Measurements from ENCODE around the gene GALT. TPM values are rescaled to one million over a fixed set of nuclear protein-coding genes. Genes with fewer than 3 reads are reported as not detected.

Gene GALT
- total and polyA plus RNA-seq, 2 experiments from 2014 or later, result 31.5 to 35.1 TPM

GRCh38 chr9:34635556-34635955 is 10.9 kb upstream of the GALT start (continued):
- no peak for TF ChIP-seq ZNF462 (CRISPR knock-in tag; IDR thresholded peaks at IDR 0.05)
- no peak for TF ChIP-seq ZNF114 (CRISPR knock-in tag; IDR thresholded peaks at IDR 0.05)
- TF ChIP-seq JUNB (IDR thresholded peaks at IDR 0.05; ENCODE audit: unreplicated experiment), result no peak
- no peak for TF ChIP-seq CREB1 (CRISPR knock-in tag; IDR thresholded peaks at IDR 0.05; ENCODE audit: low read depth)

- H3K4me2 ChIP-seq, result peak overlapping the region; percentile 92
- no peak for DNase-seq (ENCODE audit: low spot score)
- peaks cover 12% of the 10 kb centered on the region; the same call in 1 of the 2 replicates for H3K79me2 ChIP-seq (replicated peaks; ENCODE audit: insufficient read depth)
- ATAC-seq, result peak; percentile 3
- peak overlapping the region; percentile 90 for H3K4me3 Mint-ChIP-seq
- H4K20me1 ChIP-seq (replicated peaks; ENCODE audit: insufficient read depth), result peaks cover 3% of the 10 kb centered on the region
- peaks cover 26% of the 10 kb centered on the region for H3K36me3 Mint-ChIP-seq (ENCODE audit: low read depth)
- peaks cover 8% of the 10 kb centered on the region for H3K4me1 ChIP-seq (ENCODE audit: insufficient read depth)
- H3K9me3 Mint-ChIP-seq, result no peaks in the 10 kb centered on the region
- H3K4me1 Mint-ChIP-seq, result peaks cover 25% of the 10 kb centered on the region
- peaks cover 8% of the 10 kb centered on the region; the same call in 1 of the 2 replicates for H3F3A ChIP-seq (replicated peaks; ENCODE audit: low read depth)
- peaks cover 21% of the 10 kb centered on the region for H3K27me3 Mint-ChIP-seq (ENCODE audit: insufficient read depth, low read depth, poor library complexity)
- H2AFZ ChIP-seq, result peak overlapping the region; percentile 87
- no peak overlapping the region for H3K27ac Mint-ChIP-seq
- no peaks in the 10 kb centered on the region for H3K36me3 ChIP-seq (ENCODE audit: insufficient read depth)
- peaks cover 26% of the 10 kb centered on the region for H3K27me3 ChIP-seq (ENCODE audit: insufficient read depth)
- H3K27ac ChIP-seq (ENCODE audit: low read depth), result no peak overlapping the region
- no peaks in the 10 kb centered on the region for H3K9me2 ChIP-seq (ENCODE audit: insufficient read depth)
- peak overlapping the region; percentile 84 for H3K4me3 ChIP-seq
- TF ChIP-seq CTCF (conservative IDR thresholded peaks at IDR 0.05; ENCODE audit: low read depth in 2 of 2), result no peak
- TF ChIP-seq EZH2phosphoT487 (IDR thresholded peaks at IDR 0.05; ENCODE audit: unreplicated experiment), result no peak
- no peak for TF ChIP-seq POLR2AphosphoS5 (IDR thresholded peaks at IDR 0.05; ENCODE audit: low read depth)
- no peak for TF ChIP-seq ZNF462 (CRISPR knock-in tag; IDR thresholded peaks at IDR 0.05)
- no peak for TF ChIP-seq NANOG (IDR thresholded peaks at IDR 0.05; ENCODE audit: borderline replicate concordance)
- TF ChIP-seq JUNB (IDR thresholded peaks at IDR 0.05; ENCODE audit: unreplicated experiment), result no peak
These were observed 9.6 kb upstream of the GALT start for GRCh38 chr9:34636791-34637355.
